Mesenchymal stem cell (in vitro differentiated cells and primary cell): ENCODE data around the gene SERINC5.
"Not testable (repeated sequence)": the region's sequence is repeated elsewhere in the genome, so short reads cannot be mapped to it uniquely, and the experiment has no call there.

Source experiments
- DNase-seq: peaks from one replicate; pipeline ENCODE4 v3.0.0-alpha.2; 2013
- H2AFZ ChIP-seq: one replicate; pipeline ENCODE4 v1.6.1; 2013; ENCODE audit warnings: low read depth, mild to moderate bottlenecking, control low read depth, inconsistent platforms, low read length, moderate library complexity
- H2AK5ac ChIP-seq: 2 replicates; pipeline ENCODE4 v1.6.1; 2013; ENCODE audit warnings: low read length, moderate library complexity, mild to moderate bottlenecking, inconsistent platforms; ENCODE audit not compliant: severe bottlenecking
- H2BK120ac ChIP-seq: one replicate; pipeline ENCODE4 v1.6.1; 2013; ENCODE audit warnings: low read depth, mild to moderate bottlenecking, inconsistent platforms, low read length, moderate library complexity
- H2BK12ac ChIP-seq, 2 experiments: one replicate each; pipeline ENCODE4 v1.6.1; 2013; ENCODE audit warnings: inconsistent platforms in 2 of 2, low read length in 2 of 2, mild to moderate bottlenecking in 2 of 2, moderate library complexity in 2 of 2, control low read depth in 1 of 2
- H2BK15ac ChIP-seq: one replicate; pipeline ENCODE4 v1.6.1; 2013; ENCODE audit warnings: mild to moderate bottlenecking, low read depth, inconsistent platforms; ENCODE audit not compliant: poor library complexity, severe bottlenecking
- H2BK5ac ChIP-seq: 2 replicates; pipeline ENCODE4 v1.6.1; 2013; ENCODE audit warnings: low read depth, mild to moderate bottlenecking, low read length, control low read depth, inconsistent platforms; ENCODE audit not compliant: poor library complexity, severe bottlenecking
- H3K14ac ChIP-seq, 2 experiments: one replicate each; pipeline ENCODE4 v1.6.1; 2013; ENCODE audit warnings: inconsistent platforms in 2 of 2, low read length in 2 of 2, control low read depth in 1 of 2, mild to moderate bottlenecking in 1 of 2, moderate library complexity in 1 of 2
- H3K18ac ChIP-seq, 2 experiments: one replicate each; pipeline ENCODE4 v1.6.1; 2013; ENCODE audit warnings: inconsistent platforms in 2 of 2, low read length in 2 of 2, control low read depth in 1 of 2, low read depth in 1 of 2, mild to moderate bottlenecking in 1 of 2
- H3K23ac ChIP-seq, 2 experiments: one replicate each; pipeline ENCODE4 v1.6.1; 2013; ENCODE audit warnings: inconsistent platforms in 2 of 2, low read length in 2 of 2, mild to moderate bottlenecking in 2 of 2, moderate library complexity in 2 of 2, control low read depth in 1 of 2
- H3K27ac ChIP-seq: 2 replicates; pipeline ENCODE4 v1.5.1; 2013; ENCODE audit warnings: mild to moderate bottlenecking, moderate library complexity, low read length, control low read depth, inconsistent platforms; ENCODE audit not compliant: poor library complexity, severe bottlenecking
- H3K27me3 ChIP-seq, 2 experiments: 2 replicates each; pipeline versions ENCODE4 v1.6.1 to v1.7.0; 2013; ENCODE audit warnings: low read length in 2 of 2, mild to moderate bottlenecking in 2 of 2, moderate library complexity in 2 of 2, control low read depth in 1 of 2, inconsistent platforms in 1 of 2; ENCODE audit not compliant: control insufficient read depth in 1 of 2, insufficient read depth in 1 of 2
- H3K36me3 ChIP-seq, 2 experiments: 2 replicates each; pipeline versions ENCODE4 v1.6.1 to v1.7.0; 2013; ENCODE audit warnings: low read length in 2 of 2, control low read depth in 1 of 2, inconsistent platforms in 1 of 2, low read depth in 1 of 2, mild to moderate bottlenecking in 1 of 2; ENCODE audit not compliant: insufficient read depth in 2 of 2, control insufficient read depth in 1 of 2
- H3K4ac ChIP-seq, 2 experiments: one replicate each; pipeline ENCODE4 v1.6.1; 2013; ENCODE audit warnings: inconsistent platforms in 2 of 2, low read length in 2 of 2, mild to moderate bottlenecking in 2 of 2, moderate library complexity in 2 of 2, control low read depth in 1 of 2, low read depth in 1 of 2
- H3K4me1 ChIP-seq: 2 replicates; pipeline ENCODE4 v1.6.1; 2013; ENCODE audit warnings: low read depth, low read length, control low read depth; ENCODE audit not compliant: control insufficient read depth, insufficient read depth
- H3K4me2 ChIP-seq: 2 replicates; pipeline ENCODE4 v1.6.1; 2013; ENCODE audit warnings: low read length, mild to moderate bottlenecking, inconsistent platforms; ENCODE audit not compliant: poor library complexity, severe bottlenecking
- H3K4me3 ChIP-seq, 2 experiments: 2 replicates each; pipeline versions ENCODE4 v1.5.1 to v1.7.0; 2013; ENCODE audit warnings: low read length in 2 of 2, mild to moderate bottlenecking in 2 of 2, control low read depth in 1 of 2, low read depth in 1 of 2; ENCODE audit not compliant: insufficient read depth in 1 of 2
- H3K79me1 ChIP-seq: replicated peaks from 2 replicates; pipeline ENCODE4 v1.6.1; 2013; ENCODE audit warnings: mild to moderate bottlenecking, control low read depth, low read length, inconsistent platforms; ENCODE audit not compliant: poor library complexity, severe bottlenecking
- H3K9ac ChIP-seq: 2 replicates; pipeline ENCODE4 v1.7.0; 2013; ENCODE audit warnings: mild to moderate bottlenecking, low read length, moderate library complexity
- H3K9me3 ChIP-seq: 2 replicates; pipeline ENCODE4 v1.7.0; 2013; ENCODE audit warnings: mild to moderate bottlenecking, low read length; ENCODE audit not compliant: control insufficient read depth
- H4K8ac ChIP-seq: one replicate; pipeline ENCODE4 v1.6.1; 2013; ENCODE audit warnings: inconsistent platforms, mild to moderate bottlenecking, low read length, moderate library complexity
- H4K91ac ChIP-seq: one replicate; pipeline ENCODE4 v1.6.1; 2013; ENCODE audit warnings: mild to moderate bottlenecking, low read length, inconsistent platforms
- WGBS: methylation state at CpG from one replicate; pipeline ENCODE4 v1.1.7; 2013; ENCODE audit warnings: mixed read lengths; 5-methylcytosine and 5-hydroxymethylcytosine counted together

Gene SERINC5

GRCh38 chr5:80184235-80185023, 71.4 kb downstream of the SERINC5 start:
- no peak for DNase-seq
- no peak overlapping the region for H3K27ac ChIP-seq
- no peak overlapping the region for H2AFZ ChIP-seq
- no peak overlapping the region for H3K23ac ChIP-seq
- peaks cover 12% of the 10 kb centered on the region for H3K79me1 ChIP-seq
- no peak overlapping the region for H3K4me3 ChIP-seq
- no peaks in the 10 kb centered on the region for H3K27me3 ChIP-seq
- H2BK120ac ChIP-seq, result no peak overlapping the region
- H2BK12ac ChIP-seq, result no peak overlapping the region
- no peak overlapping the region for H3K4ac ChIP-seq
- H4K91ac ChIP-seq, result no peak overlapping the region
- no peak overlapping the region for H2BK5ac ChIP-seq
- no peak overlapping the region for H3K9ac ChIP-seq
- no peak overlapping the region for H2BK15ac ChIP-seq
- H3K9me3 ChIP-seq, result no peaks in the 10 kb centered on the region
- H3K4me1 ChIP-seq, result no peaks in the 10 kb centered on the region
- H3K4me2 ChIP-seq, result no peak overlapping the region
- H2AK5ac ChIP-seq, result no peak overlapping the region
- 80% methylated on average over 4 of the region's 5 CpGs for WGBS
- no peaks in the 10 kb centered on the region for H3K36me3 ChIP-seq
- peak overlapping the region in 1 of 2 experiments; percentile 16 for H3K18ac ChIP-seq
- no peak overlapping the region for H3K14ac ChIP-seq
- H4K8ac ChIP-seq, result no peak overlapping the region

- not testable (repeated sequence) for H3K27ac ChIP-seq, H3K36me3 ChIP-seq, H3K9me3 ChIP-seq, H4K91ac ChIP-seq, H2BK5ac ChIP-seq, H2BK15ac ChIP-seq, H3K4ac ChIP-seq, H2BK120ac ChIP-seq, DNase-seq, H3K23ac ChIP-seq, H3K27me3 ChIP-seq, H3K4me3 ChIP-seq, H2BK12ac ChIP-seq, H3K9ac ChIP-seq, H2AK5ac ChIP-seq, H3K79me1 ChIP-seq, H3K4me2 ChIP-seq, H3K18ac ChIP-seq, H3K14ac ChIP-seq, H4K8ac ChIP-seq, H3K4me1 ChIP-seq, H2AFZ ChIP-seq
- WGBS, result 69% methylated on average over 10 of the region's 10 CpGs
Observed at GRCh38 chr5:80183728-80184234, 72.1 kb downstream of the SERINC5 start.

GRCh38 chr5:80182809-80183580, 72.9 kb downstream of the SERINC5 start:
- no peak overlapping the region for H3K4ac ChIP-seq
- H3K4me1 ChIP-seq, result no peaks in the 10 kb centered on the region
- no peak overlapping the region for H2BK15ac ChIP-seq
- H4K8ac ChIP-seq, result no peak overlapping the region
- H2BK12ac ChIP-seq, result no peak overlapping the region
- H3K4me2 ChIP-seq, result no peak overlapping the region
- no peak overlapping the region for H4K91ac ChIP-seq
- H3K27me3 ChIP-seq, result no peaks in the 10 kb centered on the region
- no peak overlapping the region for H3K14ac ChIP-seq
- H2BK5ac ChIP-seq, result no peak overlapping the region
- H3K9ac ChIP-seq, result no peak overlapping the region
- H3K36me3 ChIP-seq, result no peaks in the 10 kb centered on the region
- H3K4me3 ChIP-seq, result no peak overlapping the region
- no peak overlapping the region for H2AFZ ChIP-seq
- H3K9me3 ChIP-seq, result no peaks in the 10 kb centered on the region
- 55% methylated on average over 6 of the region's 7 CpGs for WGBS
- peaks cover 4% of the 10 kb centered on the region for H3K79me1 ChIP-seq
- no peak overlapping the region for H3K27ac ChIP-seq
- H3K18ac ChIP-seq, result no peak overlapping the region
- no peak overlapping the region for H3K23ac ChIP-seq
- no peak overlapping the region for H2BK120ac ChIP-seq
- H2AK5ac ChIP-seq, result no peak overlapping the region
- DNase-seq, result no peak

- Histone ChIP-seq H3K9me3 (no peaks in the 10 kb centered on the region), H3K27ac (no peak overlapping the region), H3K14ac (no peak overlapping the region), H3K79me1 (peaks cover 4% of the 10 kb centered on the region), H2AK5ac (no peak overlapping the region), H4K91ac (no peak overlapping the region), H2BK12ac (no peak overlapping the region), H4K8ac (no peak overlapping the region), H3K9ac (no peak overlapping the region), H3K23ac (no peak overlapping the region), H3K27me3 (no peaks in the 10 kb centered on the region), H3K4ac (no peak overlapping the region), H3K18ac (no peak overlapping the region), H2BK15ac (no peak overlapping the region), H2BK120ac (no peak overlapping the region), H3K36me3 (peaks cover 0 to 11% of the 10 kb centered on the region in 2 experiments), H3K4me2 (no peak overlapping the region), H3K4me3 (no peak overlapping the region), H2AFZ (no peak overlapping the region), H2BK5ac (no peak overlapping the region), H3K4me1 (no peaks in the 10 kb centered on the region)
- DNase-seq, result no peak
- WGBS, result 78% methylated on average over 5 of the region's 5 CpGs
Observed at GRCh38 chr5:80181618-80182211, 74.1 kb downstream of the SERINC5 start.
